Glomerular visceral epithelial cell (primary cell): ENCODE data around the gene IDH3G.
A peak's percentile ranks its signal among the peaks of the same experiment; 100 is the strongest.
"Not testable (repeated sequence)": the region's sequence is repeated elsewhere in the genome, so short reads cannot be mapped to it uniquely, and the experiment has no call there.

Source experiments
- DNase-seq: peaks from one replicate; pipeline ENCODE4 v3.0.0-alpha.2; 2016; ENCODE audit errors: extremely low spot score

Gene IDH3G

DNA sequence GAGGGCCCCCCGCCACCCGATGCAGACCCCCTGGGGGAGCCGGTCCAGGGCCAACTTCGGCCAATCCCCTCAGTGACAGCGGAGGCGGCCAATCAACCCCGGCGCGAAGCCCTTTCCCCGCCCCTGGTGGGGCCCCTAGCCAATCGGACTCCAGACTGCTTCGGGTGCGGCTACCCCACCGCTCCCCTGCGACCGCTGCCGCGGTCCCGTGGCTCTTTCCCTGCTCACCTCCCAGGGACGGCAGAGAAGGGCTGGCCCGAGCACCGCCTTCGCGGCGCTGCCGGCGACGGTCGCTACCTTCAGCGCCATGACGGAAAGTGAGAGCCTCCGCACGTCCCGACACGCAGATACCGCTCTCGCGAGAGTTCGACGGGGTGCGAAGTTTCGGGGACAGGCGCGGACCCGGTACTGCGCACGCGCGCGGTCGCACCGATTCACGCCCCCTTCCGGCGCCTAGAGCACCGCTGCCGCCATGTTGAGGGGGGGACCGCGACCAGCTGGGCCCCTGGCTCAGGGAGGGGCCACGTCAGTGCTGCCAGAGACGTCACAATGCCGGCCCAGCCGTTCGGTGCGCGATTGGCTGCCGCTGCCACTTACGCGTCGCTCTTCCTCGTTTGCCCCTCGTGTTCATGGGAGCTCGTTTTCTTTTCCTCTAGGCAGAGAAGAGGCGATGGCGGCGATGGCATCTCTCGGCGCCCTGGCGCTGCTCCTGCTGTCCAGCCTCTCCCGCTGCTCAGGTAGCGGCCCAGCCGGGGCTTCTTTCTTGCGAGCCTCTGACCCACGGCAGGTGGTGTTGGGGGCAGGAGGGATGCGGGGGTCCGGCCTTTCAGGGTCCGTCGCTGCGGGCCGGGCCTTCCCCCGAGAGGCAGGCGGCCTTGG lies at the start of gene IDH3G, which contains the start of gene SSR4:
IDH3G (minus strand) TSS at position 358 of the 879 bp plus-strand sequence; CDS start at position 309, 49 bp downstream.
SSR4 (plus strand) TSS at position 651 of the 879 bp plus-strand sequence; CDS start at position 671, 20 bp downstream.
- peak; percentile 94 for DNase-seq

DNA sequence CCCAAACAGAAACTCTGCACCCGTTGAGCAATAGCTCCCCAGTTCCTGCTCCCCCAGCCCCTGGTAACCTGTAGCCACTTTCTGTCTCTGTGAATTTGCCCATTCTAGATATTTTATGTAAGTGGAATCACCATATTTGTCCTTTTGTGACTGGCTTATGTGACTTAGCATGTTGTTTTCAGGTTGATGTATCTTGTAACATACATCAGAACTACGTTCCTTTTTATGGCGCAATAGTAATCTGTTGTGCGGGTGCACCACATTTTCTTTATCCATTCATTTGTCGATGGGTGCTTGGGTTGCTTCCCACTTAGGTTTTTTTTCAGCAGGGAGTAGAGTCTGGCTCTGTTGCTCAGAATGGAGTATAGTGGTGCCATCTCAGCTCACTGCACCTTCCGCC lies 42.7 kb upstream of the IDH3G start:
- DNase-seq = no peak

DNA sequence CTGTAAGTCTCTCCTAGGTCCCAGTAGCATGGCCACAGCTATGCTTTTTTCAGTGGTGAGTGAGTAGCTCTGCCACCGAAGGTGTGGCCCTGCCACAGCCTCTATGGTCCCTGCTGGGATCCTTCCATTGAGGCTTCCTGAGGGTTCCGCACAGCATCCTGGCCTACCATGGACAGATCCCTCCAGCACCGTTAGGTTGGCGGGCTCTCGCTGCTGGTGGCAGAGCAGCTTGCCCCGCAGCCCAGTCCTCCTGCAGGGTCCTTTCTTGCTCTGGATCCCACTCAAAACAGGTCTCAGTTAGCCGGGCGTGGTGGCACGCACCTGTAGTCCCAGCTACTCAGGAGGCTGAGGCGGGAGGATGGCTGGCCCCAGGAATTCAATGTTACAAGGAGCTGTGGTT lies 38.6 kb upstream of the IDH3G start:
- DNase-seq = no peak

DNA sequence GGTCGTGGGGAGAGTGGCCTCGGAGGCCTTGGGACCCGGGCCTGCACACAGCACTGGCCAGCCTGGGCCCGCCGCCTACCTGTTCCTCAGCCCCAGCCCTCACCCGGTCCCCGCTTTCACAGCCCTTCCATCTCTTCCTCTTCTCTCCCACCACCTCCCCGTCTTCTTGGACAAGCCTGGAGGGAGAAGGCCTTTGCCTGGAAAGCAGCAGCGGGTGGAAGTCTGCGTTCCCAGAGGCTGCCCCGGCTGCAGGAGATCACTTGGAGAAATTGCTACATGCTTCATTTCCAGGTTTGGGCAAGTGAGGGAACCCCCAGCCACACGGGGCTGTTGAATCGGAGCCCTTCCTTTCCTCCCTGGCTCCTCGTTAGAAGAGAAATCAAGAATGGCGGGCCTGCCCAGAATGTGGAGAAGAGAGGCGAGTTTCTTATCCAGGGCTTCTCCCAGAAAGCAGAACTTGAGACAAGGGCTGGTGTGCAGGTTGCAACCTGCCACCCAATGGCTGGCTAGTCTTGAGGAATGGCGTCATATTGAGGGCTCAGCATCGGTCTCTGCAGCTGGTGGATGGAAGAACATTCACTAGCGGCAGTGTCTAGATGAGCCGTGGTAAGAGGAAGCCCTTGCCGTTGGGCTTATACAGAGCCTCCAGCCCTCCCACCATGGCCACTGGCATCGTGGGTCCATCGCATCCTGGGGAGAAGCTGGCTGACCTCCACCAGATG lies 37.4 kb upstream of the IDH3G start:
- no peak for DNase-seq

DNA sequence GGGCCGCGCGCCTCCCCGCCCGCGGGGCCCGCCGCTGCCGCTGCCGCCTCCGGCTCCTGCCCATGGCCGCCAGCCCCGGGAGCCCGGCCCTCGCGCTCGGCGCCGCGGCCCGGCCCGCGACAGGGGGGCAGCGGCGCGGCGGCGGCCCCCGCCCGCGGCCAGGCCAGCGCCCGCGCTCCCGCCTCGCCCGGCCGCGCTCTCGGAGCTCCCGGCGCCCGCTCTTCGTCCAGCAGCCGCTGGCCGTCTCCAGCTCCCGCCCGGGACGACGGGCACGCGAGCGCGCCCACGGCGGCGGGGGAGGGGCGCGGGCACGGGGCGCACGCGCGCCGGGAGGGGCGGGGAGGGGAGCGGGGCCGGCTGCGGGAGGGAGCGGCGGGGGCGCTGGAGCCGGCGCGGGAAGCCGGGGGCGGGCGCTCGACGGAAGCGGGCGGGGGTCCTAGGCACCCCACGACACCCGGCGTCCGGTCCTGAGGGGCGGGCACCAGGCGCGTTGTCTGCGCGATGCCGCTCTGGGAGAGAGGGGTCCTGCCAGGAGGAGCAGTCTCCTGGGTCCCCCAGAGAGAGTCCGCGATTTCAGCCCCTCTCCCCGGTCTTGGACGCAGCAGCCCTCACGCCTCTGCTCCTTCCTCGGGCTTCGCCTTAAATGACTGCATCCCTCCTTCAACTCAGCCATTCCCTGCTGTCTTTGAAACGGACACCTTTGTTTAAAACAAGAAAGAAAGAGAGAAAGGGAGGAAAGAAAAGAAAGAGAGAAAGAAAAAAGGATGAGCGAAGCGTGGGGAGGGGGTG lies 36.7 kb upstream of the IDH3G start:
- DNase-seq = no peak

DNA sequence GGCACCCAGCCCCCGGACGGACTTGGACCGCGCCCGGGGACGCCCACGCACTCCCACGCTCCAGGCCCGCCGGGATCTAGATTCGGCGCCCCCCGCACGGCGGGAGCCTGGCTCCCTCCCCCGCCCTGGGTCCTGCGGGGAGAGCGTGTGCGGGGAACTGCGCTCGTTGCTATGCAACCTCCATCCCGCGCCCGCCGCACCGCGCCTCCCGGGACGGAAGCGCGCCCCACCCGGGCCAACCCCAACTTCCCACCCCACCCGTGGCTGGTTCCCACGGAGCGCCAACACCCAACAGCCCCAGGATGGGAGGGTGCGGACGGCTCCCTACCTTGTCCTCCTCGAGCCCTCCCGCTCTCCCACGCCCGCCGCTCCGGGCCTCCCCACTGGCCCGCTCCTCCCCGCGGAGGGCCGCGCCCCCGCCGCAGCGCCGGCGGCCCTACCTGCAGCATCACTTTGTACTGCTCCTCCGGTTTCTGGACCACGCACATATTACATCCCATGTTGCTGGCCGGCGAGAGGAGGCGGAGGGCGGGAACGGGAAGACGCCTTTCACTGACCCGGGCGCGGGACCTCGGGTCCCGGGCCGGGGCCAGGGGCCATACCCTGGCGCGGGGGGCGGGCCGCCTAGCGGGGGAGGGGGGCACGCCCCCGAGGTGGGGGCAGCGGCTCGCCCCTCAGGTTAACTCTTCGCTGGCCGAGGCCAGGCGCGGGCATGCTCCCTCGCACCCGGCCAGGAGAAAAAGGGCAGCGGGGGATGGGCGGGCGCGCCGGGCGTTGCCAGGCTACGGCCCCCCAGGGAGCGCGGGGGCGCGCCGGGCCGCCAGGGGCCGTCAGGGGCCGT lies 35.8 kb upstream of the IDH3G start, which contains the start of gene PDZD4:
PDZD4 (minus strand) TSS at position 746 of the 841 bp plus-strand sequence; CDS start at position 500, 246 bp downstream.
- DNase-seq = no peak

DNA sequence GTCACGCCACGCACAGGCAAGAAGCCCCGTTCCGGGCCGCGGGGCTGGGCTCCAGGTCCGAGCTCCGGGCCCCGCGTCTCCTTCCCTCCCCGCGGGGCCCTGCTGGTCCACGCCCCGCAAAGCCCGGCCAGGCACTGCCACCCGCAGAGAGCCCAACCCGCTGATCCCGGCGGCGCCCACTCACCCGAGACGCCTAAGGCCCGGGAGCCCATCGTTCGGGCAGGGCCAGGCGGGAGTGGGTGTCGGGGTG lies 35.3 kb upstream of the IDH3G start:
- DNase-seq = no peak

DNA sequence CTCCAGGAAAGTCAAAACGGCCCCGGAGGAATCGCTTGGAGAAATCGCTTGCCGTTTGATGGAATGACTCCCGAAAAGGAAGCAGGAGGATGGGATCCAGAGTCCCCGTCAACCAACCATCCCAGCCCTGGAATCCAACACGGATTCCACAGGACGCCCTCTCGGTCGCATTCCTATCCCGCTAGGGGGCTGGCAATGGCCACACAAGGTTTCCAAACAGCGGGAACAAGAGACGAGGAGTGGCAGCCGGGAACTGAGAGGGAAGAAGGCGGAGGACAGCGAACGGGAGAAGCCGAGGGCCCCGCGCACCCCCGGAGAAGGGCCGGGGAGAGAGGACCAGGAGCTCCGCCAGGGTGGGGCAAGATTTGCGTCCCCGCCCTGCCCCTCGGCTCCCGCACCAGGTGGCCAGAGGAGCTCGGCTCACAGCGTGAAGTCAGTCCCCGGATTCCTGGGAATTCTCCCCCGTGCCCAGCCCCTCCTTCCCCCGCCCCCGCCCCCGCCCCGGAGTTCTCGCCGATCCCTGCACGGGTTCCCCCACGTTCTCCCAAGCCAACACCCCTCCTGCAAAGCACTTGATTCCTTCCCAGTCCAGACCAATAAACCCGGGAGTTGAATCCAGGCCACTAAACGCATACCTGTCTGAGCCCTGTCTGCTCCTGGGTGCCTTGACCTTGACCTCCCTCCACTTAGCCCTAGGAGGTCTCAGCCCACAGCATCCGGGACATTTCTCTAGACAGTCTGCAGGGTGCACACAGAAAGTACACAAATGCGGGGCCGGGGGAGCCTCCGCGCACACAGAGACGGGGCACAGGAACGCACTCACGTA lies 34.8 kb upstream of the IDH3G start:
- peak; percentile 2 for DNase-seq

DNA sequence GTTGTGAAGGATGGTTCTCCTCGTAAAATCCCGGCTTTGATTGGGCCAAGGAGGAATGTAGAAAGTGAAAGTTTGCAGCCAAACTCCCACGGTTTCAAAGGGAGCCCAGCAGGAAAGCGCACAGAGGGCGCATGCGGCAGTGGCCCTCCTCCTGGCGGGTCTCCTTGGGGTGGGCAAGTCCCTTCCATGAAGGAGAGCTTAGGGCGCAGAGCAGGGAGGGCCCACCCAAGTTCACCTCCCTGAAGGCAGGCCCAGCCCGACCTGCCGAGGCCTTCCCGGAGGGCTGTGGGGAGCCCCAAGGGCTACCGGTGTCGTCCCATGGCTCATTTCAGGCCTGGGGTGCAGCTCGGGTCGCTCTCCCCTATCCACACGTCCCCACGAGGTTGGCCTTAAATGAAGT lies 34.1 kb upstream of the IDH3G start:
- DNase-seq = no peak

DNA sequence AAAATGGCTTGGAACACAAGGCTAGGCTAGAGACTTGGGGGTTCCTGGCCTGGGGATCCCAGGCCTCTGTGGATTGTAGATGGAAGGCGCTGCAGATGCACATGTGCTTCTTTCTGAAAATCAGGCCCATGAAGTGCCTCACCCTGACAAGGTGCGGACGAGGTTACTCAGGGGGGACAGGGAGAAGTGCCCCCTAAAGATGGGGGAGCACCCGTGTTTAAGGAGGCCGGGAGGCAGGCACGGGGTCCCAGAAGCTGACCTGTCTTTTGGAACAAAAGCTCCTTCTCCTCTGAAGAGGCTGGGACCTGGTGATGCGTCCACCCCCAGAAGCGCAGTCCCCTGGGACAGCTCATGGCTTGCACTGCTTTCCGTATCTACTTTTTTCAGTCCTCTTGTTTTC lies 33.7 kb upstream of the IDH3G start:
- DNase-seq = no peak

DNA sequence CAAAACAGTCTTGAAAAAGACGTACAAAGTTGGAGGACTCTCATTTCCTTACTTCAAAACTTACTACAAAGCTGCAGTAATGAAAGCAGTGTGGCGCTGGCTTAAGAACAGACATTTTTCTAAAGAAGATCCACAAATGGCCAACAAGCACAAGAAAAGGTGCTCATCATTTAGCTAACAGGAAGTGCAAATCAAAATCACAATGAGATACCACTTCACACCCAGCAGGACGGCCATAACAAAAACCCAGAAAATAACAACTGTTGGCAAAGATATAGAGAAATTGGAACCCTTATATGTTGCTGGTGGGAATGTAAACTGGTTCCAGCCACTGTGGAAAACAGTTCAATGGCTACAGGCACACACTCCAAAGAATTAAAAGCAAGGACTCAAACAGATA lies 32.8 kb upstream of the IDH3G start:
- no peak for DNase-seq

DNA sequence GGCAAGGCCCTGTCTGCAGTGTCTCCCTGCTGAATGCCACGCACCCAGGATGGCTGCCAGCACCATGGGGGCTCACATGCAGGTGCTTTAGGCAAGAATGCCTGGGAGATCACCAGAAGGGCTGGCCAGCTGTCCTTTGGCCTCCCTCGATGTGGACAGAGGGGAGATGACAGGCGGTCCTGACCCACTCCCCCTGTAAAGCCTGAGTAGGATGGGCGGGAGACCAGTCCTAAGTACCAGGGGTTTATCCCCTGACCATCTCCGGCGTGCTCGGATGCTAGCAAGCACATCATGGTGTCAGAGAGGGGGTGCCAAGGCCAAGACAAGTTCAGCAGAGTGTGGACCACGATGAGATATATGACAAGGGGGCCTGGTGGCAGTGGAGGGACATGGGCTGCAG lies 30.9 kb upstream of the IDH3G start:
- no peak for DNase-seq

DNA sequence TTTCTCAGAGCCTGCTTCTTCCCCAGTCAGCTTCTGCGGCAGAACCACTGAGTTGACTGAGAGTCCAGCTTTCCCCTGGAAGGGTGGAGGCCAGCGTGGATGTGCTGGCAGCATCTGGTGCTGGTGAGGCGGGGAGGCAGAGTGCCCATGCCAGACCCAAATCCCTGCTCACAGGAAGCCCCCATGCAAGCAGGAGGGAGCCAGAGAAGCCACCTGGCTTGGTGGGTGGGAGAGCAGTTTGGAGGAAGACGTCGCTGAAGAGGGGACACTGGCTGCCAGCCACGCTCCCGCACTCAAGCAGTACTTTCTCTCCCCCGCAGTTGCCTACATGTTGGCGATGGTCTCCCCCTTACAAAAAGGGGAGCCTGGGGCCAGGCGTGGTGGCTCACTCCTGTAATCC lies 30.2 kb upstream of the IDH3G start:
- no peak for DNase-seq

DNA sequence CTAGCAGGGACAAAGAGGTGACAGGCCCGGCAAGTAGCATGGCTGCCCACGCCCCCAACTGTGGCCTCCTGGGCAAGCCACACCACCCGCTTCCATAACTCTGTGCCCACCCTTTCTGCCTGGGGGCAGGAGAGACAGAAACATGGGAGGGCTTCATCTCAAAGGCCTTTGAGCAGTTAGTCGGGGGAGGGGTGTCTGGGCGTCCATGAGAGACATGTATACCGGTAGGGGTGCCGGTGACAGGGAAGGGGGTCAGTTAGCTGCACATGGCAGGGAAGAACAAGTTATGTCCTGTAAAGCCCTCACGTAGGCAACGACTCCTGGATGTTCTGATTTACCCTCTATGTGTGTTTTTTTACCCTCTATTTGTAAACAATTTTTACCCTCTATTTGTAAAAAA lies 26.9 kb upstream of the IDH3G start:
- no peak for DNase-seq

DNA sequence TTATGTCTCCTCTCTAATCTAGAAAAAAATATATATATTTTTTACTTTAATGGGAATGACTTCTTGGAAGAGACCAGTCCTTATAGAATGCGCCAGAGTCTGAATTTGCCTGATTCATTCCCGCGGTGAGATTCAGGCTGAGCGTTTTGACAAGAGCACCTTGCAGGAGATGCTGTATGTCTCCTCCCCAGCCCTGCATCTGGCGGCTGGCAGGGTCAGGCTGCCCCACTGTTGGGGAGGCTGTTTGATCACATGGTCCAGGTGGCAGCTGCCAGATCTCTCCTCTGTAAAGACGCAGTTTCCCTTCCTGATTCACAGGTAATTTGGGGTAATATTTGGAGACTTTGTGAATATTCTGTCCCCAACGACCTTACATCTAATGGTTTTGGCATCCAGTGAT lies 26.4 kb upstream of the IDH3G start:
- DNase-seq = no peak

DNA sequence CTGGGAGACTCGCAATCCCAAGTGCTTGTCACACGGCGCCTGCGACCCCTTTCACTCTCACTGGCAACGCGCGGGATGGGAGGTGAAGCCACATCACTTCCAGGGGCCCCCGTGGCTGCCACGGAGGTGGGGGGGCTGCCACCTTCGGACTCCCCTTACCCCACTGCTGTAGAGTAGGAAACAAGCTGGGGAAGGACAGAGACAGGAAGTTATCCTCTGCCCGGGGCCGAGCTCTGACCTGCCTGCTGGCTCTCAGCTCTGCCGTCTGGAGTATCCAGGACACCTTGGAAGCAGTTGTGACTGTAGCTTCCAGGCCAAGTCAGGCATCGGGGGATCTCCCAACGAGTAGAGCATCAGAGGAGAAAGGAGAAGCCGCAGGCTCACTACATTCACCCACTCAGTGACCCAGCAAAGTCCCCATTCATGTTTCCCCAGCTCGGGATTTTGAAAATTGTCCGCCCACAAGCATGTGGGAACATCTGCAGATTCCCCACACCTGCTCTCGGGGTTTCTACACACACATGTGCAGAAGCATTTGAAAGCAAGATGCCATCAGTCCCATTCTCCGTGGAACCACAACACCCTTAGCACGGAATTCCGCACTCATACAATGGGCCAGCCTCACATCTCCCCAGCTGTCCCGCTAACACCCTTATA lies 25.3 kb upstream of the IDH3G start:
- no peak for DNase-seq

DNA sequence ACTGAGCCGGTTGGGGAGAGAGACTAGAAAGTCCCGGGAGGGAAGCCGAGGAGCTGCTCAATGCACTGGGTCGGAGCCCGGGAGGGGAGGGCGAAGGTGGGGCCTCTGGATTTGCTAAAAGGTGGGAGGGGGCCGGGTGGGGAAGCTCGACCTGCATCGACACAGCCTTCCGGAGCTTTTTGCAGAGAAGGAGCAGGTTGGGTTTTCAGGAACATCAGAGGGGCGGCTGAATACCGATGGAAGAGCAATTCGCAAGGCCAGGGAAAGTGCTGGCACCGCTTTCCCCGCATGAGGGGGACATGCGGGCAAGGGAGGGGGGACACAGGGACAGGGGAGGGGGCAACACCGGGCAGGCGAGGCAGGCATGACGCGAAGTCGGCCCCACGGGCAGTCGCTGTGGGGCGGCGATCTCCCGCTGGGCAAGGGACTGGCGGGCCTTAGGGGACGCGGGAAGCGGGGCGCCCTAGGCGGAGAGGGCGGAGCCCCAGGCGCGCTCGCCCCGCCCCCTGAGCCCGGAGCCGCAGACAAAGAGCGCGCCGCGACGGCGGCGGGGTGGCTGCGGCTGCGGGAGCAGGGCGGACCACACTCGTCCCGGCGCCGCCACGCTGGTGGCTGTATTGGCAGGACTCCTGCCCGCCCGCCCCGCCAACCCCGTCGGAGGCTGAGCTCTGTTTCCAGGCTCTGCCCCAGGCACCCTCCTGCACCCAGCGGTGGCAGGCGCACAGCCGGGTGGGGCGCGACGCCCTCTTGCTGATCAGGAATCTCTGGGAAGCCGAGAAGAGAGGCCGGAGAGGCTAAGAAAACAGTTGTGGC lies 24.6 kb upstream of the IDH3G start:
- no peak for DNase-seq

DNA sequence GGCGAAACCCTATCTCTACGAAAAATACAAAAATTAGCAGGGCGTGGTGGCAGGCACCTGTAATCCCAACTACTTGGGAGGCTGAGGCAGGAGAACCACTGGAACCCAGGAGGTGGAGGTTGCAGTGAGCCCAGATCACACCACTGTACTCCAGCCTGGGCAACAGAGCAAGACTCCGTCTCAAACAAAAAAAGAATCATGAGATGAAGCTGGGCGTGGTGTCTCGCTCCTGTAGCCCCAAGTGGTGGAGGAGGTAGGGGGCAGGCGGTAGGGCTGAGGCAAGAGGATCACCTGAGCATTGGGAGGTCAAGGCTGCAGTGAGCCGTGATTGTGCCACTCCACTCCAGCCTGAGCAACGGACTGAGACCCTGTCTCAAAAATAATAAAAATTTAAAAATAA lies 23.9 kb upstream of the IDH3G start:
- DNase-seq = not testable (repeated sequence)
